GM04503 (cell line): ENCODE data around the gene MRPS24.

Experiments
- DNase-seq: peaks from one replicate; pipeline ENCODE4 v3.0.0-alpha.2; 2012; ENCODE audit warnings: low read depth

Gene MRPS24

DNA sequence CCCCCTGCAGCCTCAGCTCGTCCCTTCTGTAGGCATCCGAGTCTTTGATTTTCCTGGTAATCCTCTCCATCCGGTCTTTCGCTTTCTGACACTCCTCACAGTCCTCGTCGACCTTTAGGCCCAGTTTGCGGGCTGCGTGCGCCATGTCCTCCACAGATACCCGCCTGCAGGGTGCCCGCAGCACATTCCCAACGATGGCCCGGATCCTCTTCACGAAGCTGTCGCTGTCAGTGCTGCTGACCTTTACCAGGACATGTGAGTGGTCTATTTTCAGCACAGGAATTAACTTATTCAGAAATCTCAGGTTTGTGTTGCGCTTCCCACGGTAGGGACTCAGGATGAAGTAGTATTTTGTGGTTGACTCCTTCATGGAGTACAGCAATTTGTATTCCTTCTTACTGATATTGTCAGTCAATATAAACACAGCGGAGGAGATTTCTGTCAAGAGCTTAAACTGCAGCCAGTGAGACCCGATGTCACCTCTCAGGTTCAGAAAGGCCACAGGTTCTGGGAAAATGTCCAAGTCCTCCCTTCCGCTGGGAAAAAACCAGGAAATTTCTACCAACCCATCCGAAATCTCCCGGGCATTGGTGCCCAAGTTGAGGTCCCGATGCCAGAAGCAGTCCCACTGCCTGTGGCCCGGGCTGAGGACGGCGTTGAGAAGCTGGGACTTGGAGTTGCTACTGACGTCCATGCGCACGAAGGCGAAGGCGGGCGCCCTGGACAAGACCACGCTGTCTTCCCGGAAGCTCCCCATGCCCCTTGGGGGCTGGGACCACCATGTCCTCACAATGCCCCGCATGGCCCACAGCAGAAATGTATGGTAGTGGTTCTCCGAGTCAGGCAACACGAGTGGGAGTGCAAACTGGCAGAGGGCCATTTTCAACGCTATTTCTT, 8.9 kb upstream of the MRPS24 start:
- no peak for DNase-seq

DNA sequence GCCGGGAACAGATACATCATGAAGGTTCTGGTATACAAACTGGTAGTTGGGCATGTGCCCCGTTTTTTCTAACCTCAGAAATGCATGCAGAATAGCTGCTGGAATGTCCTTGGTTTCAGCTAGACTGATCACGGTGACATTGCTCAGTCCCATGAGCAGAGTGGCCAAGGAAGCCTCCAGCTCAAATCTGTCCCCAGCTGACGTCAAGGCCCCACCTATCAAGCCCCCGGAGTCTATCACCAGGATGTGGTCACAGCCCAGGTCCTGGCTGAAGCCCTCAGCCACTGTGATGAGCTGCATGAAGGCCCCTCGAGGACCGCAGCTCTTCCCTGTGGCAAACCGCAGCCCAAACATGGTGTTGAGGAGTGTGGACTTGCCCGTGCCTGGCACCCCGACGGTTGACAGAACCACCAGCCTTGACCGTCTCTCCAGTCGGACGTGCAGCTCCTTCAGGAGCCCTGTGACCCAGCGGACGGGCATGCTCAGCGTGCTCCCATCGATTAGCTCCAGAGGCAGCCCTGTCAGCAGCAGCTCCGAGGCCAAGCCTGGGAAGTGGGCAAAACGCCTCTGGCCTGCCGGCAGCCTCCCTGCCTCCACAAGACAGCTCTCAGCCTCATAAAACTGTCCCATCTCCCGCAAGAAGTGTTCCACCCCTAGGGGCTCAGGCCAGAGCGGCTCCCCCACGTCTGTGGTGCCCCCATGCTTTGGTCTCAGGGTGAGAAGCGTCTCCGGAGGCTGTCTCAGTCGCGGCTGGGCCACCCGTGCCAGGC, 7.8 kb upstream of the MRPS24 start:
- no peak for DNase-seq

DNA sequence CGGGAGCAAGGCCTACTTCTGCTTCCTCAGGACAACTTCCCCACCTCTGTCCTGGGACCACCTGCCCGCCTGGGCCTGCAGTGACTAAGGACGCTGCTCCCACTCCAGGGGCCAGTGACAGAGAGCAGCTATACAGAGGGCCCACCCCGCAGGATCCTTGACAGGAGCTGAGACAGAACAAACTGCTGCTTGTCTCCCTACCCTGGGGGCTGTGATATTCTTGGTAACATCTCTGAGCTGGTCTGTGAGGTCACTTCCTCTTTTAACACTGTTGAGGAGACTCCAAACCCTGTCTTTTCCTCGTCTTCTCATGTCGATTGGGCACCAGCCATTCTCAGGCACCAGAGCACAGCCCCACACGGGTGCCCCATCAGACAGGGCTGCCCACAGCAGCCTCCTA, 6.9 kb upstream of the MRPS24 start:
- no peak for DNase-seq

DNA sequence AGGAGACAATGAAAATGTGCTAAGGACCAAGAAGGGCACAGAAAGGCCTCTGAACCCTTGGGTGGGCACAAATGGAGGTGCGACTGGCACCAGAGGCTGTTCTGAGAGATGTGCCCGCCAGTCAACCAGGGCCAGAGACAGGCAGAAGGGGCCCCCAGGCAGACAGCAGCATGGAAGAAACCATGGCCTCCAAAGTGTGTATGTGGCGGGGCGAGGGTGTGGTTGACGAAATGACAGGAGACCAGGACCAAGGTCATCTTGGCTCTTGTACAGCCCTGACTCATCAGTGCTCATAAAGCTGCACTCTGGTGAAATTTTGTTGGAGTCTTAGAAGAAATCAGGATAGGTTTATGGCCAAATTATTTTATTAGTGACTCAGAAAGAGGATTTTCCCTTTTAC, 4.0 kb upstream of the MRPS24 start:
- DNase-seq = peak; percentile 80

DNA sequence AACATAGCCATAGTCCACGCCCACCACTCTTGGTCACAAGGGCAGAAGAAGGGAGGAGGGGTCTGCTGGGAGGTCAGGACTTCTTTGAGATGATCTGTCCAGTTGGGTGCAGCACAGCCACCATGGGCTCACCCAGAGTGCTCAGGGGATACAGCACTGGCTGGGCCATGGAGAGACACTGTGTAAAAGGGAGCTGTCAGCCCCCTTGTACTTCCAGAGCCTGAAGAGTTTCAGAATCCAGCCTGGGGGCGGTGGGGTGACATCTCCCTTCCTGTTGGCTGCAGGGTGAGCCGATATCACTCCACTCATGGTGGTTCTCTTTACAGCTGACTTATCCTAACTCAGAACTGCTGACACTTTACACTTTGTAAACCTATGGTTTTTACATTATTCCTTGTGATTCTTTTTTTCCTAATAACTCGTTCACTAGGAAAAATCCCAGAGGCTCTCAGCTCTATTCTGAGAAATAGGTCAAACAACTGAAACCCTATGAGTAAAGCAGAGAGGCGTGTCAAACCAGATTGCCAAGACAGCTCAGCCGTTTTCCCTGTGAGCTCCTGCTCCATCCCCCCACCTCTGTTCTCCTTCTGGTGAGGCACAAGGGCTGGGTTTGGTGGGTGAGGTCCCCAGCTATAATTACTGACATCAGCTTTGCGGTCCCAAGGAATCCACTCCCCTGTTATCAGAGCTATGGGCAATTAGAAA, 3.2 kb upstream of the MRPS24 start:
- DNase-seq = peak; percentile 74

DNA sequence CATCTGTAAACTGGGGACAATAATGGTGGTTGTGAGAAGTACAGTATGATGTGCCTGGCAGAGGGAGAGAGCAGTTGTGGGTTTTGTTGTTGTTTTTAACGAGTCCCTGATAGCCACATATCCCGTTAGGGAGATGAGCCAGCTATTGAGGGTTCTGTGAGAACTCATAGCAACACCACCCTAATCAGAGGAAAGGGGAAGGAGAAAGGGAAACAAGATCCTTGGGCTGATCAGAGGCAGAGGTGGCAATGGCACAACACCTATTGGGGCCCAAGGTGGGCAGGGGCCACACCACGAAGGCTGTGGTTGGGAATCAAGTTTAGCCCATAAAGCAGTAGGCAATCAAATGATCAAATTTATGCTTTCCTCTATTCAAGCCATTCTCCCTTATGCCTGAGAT, 1.7 kb upstream of the MRPS24 start:
- DNase-seq = no peak

DNA sequence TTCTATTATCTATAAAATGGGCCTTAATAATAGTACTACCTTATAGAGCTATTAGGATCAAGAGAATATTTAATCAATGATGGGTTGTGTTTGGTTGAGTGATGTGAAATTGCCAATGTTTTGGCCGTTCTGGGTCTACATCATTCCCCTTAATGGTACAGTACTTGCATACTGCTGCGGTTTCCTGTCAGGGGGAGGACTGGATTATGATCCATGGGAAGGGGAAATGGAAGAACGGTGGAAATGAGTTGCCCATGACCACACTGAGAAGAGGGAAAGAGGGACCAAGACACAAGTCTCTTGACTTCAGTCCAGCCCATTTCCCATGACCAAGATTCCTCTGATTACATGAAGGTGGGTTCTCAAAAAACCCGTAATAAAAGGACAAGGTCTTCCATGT, 999 bp upstream of the MRPS24 start:
- DNase-seq = no peak

DNA sequence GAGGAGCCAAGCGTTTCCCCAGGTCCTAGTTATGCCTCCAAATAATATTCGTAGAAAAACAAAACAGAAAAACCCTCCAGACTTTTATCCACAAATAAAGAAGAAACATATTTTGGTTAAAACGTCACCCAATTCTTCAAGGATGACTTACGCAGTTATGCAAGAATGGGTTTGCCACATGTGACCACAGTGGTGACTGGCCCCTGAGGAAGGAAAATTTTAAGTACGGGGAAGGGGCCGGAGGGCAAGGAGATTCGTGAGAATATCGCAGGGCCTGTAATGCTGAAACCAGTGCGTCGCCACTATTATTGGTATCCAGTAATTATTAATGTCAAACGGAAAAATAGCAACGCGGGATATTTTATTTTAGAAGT, 537 bp upstream of the MRPS24 start:
- peak; percentile 81 for DNase-seq

DNA sequence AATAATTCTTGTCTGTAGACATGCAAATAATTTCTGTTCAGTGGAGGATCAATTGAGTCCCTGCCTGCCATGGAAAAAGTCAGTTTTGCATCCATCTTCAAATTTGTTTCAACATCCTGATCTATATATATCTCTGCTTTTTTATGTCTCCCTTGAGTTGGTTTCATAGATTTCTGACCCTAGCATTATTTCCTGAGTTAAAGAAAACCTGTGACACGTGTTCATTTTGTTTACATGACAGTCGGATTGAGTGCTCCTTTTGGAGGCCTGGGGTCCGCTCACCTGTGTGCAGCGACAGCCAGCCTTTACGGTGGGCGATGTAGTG, 674 bp downstream of the MRPS24 start:
- DNase-seq = no peak

DNA sequence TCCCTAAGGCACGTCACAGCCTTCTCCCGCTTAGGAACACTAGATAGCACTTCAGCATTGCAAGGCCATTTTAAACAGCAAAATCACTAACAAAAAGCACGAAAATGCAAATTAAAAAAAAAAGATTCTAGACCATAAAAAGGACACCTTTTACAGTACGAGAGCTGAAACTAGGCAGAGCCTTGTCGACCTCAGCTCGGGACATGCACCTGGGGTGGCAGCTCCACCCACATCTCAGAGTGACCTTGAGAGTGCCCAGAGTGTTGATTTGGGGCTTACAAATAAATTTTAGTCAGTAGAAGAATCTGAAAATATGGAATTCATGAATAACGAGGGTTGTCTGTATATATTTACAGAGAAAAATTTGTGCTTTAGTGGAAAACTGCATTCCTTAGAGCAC, 1.1 kb downstream of the MRPS24 start:
- DNase-seq = no peak

DNA sequence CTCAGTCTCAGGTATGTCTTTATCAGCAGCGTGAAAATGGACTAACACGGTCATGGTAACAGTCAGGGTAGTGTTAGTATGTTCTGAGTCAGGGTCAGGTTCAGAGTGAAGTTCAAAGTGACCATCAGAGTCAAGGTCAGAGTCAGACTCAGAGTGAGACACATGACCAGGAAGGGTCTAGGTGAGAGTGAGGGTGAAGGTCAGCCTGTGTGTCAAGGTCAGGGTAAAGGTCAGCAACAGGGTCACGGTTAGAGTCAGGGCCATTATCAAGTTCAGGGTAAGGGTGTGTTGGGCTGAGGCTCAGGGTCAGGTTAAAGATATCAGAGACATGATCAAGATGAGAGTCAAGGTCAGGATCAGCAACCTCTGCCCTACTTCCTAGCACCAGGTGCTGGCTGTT, 4.0 kb downstream of the MRPS24 start:
- DNase-seq = no peak

DNA sequence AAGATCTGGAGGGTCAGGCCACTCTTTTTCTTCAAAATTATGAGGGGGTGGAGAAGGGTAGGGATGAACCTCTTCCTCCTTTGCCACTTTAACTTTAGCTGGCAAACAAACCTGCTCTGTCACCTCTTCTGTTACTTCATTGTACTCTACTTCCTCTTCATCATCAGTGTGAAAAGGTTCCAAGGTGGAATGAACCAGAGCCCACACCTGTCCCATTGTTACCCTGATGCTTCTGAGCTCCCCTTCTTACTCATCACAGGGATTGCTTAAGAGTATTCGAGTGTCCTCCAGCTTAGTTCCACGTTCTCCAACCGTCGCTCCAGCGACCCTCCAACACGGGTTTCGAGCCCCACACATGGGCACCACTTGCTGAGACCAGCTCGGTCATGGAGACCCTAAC, 5.2 kb downstream of the MRPS24 start:
- no peak for DNase-seq

DNA sequence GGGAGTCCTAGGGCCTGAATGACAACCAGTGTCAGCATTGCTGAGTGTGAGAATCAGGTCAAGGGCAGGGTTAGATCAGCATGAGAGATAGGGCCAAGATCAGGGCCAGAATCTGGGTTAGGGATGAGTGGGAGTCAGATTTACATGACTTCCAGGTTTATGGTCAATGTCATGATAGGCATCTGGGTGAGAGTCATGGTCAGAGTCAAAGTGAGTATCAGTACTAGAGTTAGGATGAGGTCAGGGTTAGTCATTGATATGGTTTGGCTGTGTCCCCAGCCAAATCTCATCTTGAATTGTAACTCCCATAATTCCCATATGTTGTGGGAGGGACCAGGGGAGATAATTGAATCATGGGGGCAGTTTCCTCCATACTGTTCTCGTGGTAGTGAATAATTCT, 12.3 kb downstream of the MRPS24 start:
- DNase-seq = no peak

DNA sequence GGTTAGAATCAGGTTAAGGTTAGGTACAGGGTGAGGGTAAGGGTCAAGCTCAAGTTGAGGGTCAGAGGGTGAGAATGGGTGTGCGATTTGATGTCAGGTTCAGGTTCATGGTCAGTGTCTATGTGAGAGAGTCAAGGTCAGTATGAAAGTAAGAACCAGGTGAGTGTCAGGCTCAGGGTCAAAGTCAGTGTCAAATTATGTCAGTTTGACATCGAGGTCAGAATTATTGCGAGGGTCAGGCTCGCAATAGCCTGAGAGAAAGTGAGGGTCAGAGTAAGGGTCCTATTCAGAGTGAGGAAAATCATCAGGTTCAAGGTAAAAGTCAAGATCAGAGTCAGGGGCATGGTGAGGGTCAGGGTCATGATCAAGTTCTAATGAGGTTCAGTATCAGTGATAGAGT, 13.0 kb downstream of the MRPS24 start:
- no peak for DNase-seq

DNA sequence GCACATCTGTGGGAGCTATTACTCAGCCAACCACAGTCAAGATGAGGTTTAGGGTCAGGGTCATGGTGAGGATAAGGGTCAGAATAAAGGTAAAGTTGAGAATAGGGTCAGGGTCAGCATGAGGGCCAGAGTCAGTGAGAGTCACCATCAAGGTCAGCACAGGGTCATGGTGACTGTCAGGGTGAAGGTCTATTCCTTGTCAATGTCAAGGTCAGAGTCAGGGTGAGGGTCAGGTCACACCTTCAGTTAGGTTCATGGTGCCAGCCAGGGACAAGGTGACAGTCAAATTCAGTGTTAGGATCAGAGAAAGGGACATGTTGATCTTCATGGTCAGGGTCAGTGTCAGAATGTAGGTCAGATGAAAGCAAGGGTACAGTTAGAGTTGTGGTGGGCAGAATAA, 14.1 kb downstream of the MRPS24 start:
- DNase-seq = no peak

DNA sequence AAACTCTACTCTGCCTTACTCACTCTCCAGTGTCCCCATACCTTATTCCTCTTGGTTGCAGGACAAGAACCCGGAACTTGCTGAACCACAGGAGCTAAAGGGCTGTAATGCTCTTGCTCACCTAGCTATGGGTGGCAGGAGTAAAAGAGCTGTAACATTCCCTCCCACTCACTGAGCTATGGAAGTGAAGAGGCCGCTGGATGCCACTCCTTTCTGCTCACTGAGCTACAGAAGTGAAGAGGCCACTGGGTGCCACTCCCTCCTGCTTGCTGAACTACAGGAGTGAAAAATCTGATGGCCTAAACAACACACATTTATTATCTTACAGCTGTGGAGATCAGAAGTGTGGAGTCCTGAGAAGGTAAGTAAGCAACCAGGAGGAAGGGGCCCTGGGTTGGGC, 17.5 kb downstream of the MRPS24 start:
- no peak for DNase-seq

DNA sequence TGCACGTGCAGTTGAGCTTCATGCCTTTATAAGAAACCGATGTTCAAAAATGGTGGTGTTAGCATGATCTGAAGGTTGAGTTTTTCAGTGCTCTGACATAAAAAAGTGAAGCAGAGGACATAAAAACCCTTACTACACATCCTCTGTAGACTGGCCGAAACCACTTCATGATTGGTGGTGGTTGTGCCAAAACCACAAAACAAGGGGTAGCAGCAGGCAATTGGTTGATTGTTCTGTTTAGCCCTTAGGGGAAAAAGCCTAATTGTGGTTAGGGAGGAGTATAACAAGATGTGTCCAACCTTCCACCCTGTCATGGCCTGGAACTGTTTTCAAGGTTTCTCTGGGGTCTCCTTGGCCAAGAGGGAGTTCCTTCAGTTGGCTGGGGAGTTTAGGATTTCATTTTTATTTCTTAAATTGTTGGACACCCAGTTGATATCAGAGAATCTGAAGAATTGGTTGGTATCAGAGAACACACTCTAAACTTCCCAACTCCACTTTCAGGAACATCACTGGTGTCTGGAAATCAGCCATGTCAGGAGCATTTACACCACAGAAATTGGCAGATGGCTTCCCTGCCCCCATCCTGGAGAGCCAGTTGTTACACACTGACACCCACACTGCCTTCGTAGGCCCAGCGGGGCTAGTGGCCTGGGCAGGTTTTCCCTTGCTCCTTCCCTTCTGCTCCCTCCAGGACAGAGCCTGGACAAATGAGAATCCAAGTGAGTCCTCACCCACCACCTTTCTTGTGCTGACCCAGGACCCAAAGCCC, 18.8 kb downstream of the MRPS24 start:
- DNase-seq = no peak

DNA sequence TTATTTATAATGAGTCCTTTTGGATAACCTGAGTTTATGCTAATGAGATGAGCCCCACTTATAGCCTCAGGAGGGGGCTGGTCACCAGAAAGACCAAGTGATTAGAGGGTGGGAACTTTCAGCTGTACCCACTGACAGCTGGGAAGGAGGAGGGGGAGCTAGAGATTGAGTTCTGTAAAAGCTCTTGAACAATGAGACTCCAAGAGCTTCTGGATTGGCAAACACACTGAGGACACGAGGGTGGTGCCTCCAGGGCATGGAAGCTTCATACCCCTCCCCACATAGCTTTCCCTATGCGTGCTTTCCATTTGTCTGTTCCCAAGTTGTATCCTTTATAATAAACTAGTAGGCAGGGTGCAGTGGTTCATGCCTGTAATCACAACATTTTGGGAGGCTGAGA, 20.3 kb downstream of the MRPS24 start:
- DNase-seq = no peak

DNA sequence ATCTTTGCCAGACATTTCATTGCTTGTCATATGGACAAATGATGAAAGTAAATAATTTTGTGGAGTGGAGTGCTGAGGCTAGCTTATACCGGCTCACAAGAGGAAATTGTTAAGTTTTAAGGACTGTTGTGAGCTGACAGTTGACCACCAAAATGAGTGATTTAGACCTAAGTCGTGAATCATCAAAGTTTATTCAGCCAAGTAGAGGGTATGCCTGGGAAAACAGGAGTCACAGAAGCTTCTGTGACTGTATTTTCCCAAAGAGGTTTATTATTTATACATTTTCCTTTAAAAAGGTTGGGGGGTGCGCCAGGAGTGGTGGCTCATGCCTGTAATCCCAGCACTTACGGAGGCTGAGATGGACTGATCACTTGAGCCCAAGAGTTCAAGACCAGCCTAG, 21.8 kb downstream of the MRPS24 start:
- no peak for DNase-seq

DNA sequence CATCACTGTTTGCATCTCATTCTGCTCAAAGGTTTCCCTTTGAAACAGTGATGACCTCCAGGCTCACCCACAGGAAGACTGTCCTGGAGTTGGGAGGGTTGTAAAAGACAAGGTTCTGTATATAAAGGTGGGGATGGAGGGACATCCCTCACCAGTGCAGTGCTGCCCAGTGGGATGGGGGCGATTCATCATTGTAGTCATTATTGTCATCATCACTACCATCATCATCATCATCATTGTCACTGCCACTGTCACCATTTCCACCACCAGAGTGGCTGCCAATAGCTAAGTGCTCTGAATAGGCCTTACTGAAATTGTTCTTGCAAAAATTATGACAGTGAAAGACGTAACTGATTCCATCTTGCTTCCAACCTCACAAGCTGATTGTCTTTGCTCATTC, 24.7 kb downstream of the MRPS24 start:
- DNase-seq = no peak

DNA sequence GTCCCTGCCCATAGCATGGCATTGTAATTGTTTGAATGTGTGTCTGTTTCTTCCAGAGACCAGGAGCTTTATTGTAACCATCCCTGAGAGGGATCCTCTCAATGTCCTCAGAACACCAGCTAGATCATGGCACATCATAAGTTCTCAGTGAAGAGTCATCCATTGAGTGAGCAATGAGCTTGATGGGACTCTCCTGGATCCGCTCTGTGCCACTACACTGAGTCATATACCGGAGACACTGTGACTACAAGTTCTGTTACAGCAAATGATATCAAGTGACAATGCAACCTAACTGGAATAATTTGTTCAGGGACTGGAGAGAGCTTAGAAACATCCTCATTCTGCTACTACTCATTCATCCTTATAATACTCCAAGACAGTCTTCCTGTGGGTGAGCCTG, 25.1 kb downstream of the MRPS24 start:
- DNase-seq = no peak

DNA sequence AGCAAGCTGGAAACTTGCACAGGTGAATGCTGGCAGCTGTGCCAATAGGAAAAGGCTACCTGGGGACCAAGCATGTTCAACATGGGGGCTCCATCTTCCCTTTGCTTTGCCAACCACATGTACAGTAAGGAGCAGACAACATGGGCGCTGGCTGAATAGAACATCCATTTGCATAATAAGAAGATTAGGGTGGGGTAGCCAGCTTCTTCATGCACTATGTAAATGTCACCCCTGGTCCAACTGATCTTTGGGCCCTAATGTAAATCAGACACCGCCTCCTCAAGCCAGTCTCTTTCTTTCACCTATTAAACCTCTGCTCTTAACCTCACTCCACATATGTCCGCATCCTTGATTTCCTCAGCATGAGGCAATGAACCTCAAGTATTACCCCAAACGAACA, 26.0 kb downstream of the MRPS24 start:
- DNase-seq = no peak
